ENCODE measurements around the gene RCBTB2.

RCBTB2 gene

DNA sequence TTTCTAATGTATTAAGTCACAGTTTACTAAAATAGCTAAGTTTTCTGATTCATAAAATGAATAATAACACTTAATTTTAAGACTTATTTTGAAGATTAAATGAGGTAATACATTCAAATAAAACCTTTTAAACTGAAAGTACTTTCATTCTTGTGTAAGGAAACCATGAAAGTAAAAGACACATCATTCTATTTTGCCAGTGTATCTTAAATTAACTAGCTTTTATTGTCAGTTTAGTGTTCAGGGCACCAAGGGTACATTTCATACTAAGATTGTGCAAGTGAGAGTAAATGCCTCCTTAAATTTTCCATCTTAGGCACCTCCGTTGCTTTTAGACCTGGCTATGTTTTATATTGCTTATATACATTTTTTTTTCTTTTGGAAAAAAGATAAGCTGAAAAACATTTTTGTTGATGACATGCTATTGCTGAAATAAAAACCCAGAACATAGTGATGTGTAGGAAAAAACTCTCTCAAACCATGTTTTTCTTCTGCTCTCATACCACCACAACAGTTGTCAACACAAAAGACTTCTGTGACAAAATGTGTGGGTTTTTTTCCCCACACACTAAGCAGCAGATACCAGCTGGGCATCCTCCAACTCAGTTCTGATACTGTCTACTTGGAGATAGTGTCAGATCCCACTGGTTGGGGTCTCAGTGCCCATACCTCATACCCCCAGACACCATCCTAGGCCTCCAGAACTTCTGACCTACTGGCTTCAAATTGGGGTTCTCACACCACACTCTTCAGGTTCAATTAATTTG lies 89.3 kb downstream of the RCBTB2 start:
- DNase-seq = no peak

Data from OCI-M1 (cell line).